Activated T-cell treated with anti-CD3 and anti-CD28 coated beads, Interleukin-2, amount 50 U/mL, for 48 hours (primary cell): Measurements from ENCODE around the gene SETD7.
A peak's percentile ranks its signal among the peaks of the same experiment; 100 is the strongest.
"Not testable (repeated sequence)": the region's sequence is repeated elsewhere in the genome, so short reads cannot be mapped to it uniquely, and the experiment has no call there.

Experiments used
- DNase-seq, 2 experiments: peaks; one replicate each; pipeline ENCODE4 v3.0.0-alpha.2; 2020

The SETD7 gene

DNA sequence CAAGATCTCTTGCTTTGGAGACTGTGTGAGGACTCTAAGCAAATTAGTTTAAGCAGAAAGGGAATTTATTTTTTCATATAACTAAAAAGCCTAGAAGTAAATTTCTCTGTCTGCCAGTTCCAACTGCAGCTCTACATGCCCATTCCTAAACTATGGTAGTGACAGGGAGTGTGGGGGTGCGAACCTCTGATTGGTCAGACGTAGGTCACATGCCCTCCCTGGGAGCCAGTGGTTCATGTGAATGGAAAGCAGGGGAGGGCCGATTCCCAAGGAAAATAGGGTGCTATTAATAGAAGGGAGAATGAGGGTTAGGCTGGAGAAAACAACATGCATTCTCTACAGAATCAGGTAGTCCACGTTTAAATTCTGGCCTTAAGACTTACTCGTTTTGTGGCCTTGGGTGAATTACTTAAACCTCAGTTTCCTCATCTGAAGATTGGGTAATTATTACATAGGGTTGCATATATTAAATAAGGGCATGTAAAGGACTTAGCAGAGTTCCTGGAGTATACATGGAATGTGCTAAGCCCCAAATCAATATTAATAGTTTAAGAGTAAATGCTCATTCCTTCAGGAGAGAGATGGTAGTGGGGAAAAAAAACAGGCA lies 94.9 kb downstream of the SETD7 start:
- no peak for DNase-seq

DNA sequence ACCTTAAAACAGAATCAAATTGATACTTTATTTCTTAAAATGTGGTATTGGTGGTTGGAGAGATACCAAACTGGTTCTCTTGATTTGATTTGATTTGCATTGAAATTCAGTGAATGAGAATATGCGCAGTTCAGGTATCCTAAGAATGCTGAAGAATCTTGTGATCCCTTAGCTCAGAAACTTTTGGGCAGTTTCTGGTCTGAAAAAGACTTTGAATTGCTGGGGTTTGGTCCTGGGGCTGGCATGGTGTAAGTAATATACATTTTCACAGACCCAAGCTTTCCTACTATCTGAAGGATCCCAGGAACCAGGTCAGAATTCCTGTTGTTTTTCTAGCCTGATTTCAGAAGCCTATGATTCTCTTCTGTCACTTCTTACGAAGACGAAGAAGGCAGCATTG lies 95.5 kb downstream of the SETD7 start:
- no peak for DNase-seq

DNA sequence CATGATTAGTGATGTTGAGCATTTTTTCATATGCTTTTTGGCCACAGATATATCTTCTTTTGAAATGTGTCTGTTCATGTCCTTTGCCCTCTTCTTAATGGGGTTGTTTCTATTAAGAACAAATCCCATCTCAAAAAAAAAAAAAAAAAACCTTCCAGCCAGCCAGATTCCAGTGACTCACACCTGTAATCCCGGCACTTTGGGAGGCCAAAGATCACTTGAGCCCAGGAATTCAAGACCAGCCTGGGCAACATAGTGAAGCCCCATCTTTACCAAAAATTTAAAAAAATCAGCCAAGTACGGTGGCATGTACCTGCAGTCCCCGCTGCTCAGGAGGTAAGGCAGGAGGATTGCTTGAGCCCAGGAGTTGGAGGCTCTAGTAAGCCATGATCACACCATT lies 97.0 kb downstream of the SETD7 start:
- no peak for DNase-seq

DNA sequence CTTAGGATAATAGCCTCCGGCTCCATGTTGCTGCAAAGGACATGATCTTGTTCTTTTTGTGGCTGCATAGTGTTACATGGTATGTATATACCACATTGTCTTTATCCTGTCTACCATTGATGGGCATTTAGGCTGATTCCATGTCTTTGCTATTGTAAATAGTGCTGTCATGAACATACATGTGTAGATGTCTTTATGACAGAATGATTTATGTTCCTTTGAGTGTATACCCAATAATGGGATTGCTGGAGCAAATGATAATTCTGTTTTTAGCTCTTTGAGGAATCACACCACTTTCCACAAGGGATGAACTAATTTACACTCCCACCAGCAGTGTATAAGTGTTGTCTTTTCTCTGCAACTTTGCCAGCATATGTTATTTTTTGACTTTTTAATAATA lies 97.5 kb downstream of the SETD7 start:
- no peak for DNase-seq

DNA sequence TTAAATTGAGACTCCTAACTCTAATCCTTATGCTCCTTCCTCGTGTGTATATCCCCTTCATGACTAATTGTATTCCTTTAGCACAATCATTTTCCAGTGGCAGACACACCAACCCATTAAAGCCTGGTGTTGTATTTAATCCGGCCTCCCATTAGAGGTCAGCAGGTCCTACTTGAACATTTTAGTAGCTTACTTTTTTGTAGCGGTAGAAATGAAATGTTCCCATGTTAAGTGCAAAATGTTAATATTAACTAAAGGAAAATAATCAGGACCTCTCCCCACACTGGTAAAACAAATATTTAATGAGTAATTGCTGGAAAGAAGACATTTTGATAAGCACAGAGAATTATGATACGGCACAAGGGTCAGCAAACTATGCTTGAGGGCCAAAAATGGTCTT lies 98.7 kb downstream of the SETD7 start:
- no peak for DNase-seq

DNA sequence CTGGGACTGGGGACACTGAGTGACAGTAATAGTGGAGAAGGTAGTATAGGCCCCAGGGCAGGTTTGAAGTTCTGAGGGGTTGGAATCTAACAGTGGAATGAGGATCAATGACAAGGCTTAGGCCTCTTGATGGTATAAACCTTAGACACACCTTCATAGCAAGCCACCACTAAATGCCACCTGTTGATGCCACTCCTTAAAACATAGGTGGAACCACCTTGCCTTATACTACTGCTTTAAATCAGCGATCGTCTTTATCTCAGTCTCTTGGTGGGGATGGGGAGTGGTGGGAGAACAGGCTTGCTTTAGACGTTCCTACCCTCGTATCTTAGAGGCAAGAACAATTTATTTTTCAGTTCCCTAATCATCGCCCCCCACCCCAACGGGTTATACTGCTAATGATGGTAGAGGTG lies 100.9 kb downstream of the SETD7 start:
- DNase-seq = no peak

DNA sequence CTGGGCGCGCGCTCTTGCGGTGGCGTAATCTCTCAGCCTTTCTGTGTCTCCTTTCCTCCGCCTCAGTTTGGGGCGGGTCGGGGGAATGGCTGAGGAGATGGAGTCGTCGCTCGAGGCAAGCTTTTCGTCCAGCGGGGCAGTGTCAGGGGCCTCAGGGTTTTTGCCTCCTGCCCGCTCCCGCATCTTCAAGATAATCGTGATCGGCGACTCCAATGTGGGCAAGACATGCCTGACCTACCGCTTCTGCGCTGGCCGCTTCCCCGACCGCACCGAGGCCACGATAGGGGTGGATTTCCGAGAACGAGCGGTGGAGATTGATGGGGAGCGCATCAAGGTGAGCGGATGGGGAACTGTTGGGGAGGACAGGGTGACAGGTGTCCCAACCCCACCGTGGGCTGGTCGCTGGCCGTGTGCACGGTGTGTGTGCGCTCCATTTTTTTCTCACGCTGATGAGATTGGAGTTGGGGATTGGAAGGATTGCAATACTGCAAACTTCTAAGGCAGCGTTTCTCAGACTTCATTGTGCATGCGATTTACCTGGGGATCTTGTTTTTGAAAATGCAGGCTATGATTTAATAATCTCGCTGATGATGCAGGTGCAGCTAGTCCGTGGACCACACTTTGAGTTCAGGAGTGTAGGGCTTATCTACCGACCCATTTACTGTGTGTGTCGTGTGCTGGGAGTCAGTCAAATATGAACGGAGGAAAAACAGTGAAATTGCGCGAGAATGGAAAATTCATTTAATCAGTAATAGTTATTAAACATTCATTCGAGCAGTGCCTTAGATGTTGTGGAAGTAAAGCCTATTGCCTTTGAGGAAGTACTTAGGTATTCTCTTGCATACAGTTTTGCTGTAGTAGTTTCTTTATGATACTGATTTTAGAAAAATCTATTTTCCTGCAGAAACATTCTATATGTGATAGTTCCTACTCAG lies 101.6 kb downstream of the SETD7 start, which contains the start of gene RAB33B:
TSS of gene RAB33B (plus strand) at position 11 of the 935 bp plus-strand sequence. CDS start at position 86, 75 bp downstream.
- no peak for DNase-seq

DNA sequence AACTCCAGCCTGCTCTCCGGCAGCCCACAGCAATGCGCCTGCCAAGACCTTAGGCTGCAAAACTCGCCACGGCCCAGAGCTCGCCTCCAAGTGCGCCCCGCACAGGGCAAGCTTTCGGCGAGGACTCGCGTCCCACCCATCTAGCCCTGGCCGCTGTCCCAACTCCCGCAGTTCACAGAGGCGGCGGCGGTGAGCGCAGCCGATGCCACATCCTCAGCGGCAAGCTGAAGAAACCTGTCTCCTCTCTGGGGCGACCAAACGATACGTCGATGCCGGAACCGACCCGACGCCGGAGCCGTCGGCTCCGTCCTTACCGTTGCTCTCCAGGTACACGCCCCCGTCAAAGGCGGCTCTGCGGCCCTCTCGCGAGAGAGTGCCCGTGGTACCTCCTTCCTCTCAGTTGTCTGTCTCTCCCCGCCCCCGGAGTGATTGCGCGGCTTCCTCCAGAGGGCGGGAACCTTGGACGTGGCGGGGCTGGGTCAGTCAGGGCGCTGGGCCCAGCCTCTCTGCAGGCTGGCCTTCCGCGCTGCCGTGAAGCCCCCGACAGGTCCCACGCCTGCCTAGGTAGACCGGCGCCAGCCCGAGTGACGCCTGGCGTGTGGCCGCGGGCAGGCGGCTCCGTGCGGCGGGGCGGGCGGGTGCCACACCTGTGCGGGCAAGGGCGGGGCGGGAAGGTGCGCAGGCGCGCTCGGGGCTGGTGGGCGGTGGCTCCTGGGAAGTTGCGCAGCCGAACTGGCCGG lies 102.5 kb downstream of the SETD7 start:
- peak; percentile 97 for DNase-seq

DNA sequence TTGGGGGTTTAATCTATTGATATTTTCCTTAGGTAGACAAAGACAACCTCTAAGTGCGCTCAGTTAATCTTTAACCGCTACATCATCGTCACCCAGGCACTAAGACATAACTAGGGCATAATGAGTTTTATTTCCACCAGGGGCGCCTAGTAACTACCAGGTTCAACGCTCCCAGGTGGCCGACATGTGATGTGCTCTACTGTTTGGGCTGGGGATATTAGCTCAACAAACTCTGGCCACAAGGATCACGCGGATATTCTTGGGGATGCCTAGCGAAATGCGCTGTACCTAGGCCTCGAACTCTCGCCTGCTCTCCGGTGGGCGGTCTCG lies 103.0 kb downstream of the SETD7 start:
- DNase-seq = no peak

DNA sequence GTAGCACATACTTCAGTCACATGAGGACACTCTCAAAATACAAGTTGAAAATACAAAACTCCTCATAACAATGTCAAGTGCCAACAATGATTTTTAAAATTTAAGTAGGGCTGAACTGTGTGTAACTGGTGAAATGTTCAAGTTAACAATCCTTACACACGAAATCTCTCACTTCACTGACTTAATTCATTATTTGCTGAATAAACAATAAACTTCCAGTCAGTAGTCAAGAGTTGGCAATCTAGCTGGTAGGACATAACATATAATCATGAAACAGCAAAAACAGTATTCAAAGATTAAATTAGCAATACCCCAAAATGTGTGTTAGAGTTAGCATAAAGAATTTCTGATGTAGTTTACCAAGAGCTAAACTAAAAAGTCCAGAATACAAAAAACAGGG lies 104.0 kb downstream of the SETD7 start:
- no peak for DNase-seq

DNA sequence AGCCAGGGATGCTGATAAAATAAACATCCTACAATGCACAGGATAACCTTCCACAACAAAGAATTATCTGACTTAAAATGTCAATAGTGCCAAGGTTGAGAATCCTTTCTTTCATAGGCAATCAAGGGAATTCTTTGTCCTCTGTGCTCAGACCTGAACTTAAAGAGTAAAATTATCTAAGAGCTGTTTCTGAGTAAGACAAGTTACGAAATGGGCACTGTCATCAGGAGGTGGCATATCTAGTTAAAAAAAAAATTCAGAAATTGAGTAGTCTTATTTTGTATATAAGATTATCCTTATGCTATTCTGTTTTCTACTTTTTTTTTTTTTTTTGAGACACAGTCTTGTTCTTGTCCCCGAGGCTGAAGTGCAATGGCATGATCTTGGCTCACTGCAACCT lies 105.4 kb downstream of the SETD7 start:
- no peak for DNase-seq

DNA sequence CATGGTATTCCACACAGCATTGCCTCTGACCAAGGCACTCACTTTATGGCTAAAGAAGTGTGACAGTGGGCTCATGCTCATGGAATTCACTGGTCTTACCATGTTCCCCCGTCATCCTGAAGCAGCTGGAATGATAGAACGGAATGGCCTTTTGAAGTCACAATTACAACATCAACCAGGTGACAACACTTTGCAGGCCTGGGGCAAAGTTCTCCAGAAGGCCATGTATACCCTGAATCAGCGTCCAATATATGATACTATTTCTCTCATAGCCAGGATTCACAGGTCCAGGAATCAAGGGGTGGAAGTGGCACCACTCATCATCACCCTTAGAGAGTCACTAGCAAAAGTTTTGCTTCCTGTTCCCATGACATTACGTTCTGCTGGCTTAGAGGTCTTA lies 108.9 kb downstream of the SETD7 start:
- not testable (repeated sequence) for DNase-seq
